ENCODE results near the gene RARRES2.
"Not testable (repeated sequence)": the region's sequence is repeated elsewhere in the genome, so short reads cannot be mapped to it uniquely, and the experiment has no call there.

Gene RARRES2

DNA sequence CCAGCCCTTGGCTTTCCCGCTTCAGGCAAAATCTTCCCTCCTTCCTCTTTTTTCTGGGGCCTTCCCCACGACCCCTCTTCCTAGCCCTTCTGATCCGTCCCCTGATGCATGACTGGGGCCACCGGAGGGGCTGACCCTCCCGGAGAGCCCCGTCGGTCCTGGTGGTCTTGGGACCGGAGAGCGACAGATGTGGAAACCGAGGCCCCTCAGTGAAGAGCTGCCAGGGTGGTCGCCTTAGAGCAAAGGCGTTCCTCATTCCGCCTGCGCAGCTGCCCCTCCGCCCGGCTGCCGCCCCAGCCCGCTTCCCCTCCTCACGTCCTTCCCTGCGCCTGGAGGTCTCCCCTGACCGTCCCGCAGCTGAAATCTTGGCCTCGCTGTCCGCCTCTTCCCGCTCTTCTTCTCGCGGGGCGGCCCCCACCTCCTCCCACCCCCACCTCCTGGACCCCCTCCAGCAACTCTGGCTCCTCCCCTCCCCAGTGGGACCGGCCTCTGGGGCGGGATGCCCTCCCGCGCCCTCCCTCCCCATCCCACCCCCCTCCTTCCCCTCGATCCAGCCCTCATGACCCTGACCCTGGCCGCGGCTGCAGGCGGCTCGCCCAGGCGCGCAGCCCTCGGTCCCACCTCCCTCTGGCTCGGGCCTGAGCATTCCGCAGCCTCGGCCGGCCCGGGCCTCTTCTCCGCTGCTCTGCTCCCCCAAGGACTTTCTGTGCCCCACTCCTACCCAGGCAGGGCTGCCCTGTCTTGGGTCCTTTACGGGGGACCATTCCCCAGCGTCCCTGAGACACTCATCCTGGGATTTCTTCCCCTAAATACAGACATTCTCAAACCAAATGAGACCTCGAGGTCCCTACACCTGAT lies at the start of gene RARRES2:
Gene RARRES2 (minus strand): TSS at position 367 of the 858 bp plus-strand sequence. CDS start 1,020 bp downstream, outside the sequence.
- Histone ChIP-seq H3K4me3 (ENCODE audit: low read length) (peak within 1 kb of the TSS; percentile 15), H3K9ac (ENCODE audit: low read length) (peak within 1 kb of the TSS; percentile 63), H3K4me1 (ENCODE audit: control insufficient read depth, insufficient read depth, low read length) (peaks cover 13% of the 10 kb centered on the region), H3K9me3 (ENCODE audit: control insufficient read depth, low read length) (no peaks in the 10 kb centered on the region), H3K27me3 (ENCODE audit: control insufficient read depth, insufficient read depth, low read length) (peaks cover 8% of the 10 kb centered on the region), H3K36me3 (ENCODE audit: control insufficient read depth, insufficient read depth, low read length) (no peaks in the 10 kb centered on the region)

DNA sequence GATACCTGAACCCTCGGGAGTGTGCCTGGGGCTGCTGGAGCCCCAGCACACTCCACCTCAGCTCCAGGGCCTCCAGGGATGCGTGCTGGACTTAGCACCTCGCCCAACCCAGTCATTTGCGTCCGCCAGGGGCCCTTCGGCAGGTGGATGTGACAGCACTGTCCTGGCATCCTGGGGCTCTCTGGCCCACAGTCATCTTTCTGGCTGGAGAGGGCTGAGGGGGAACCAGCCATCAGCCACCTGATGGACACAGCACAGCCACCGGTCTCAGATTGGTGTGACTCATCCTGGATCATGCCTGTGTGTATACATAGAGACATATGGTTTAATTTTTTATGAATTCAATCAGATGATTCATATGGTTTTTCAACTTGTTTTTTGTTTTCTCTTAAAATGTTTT lies 48.8 kb upstream of the RARRES2 start:
- H3K27me3 ChIP-seq (ENCODE audit: control insufficient read depth, insufficient read depth, low read length), result no peaks in the 10 kb centered on the region
- no peak overlapping the region for H3K9ac ChIP-seq (ENCODE audit: low read length)
- H3K4me3 ChIP-seq (ENCODE audit: low read length), result no peak overlapping the region
- H3K36me3 ChIP-seq (ENCODE audit: control insufficient read depth, insufficient read depth, low read length), result no peaks in the 10 kb centered on the region
- peaks cover 5% of the 10 kb centered on the region for H3K4me1 ChIP-seq (ENCODE audit: control insufficient read depth, insufficient read depth, low read length)
- H3K9me3 ChIP-seq (ENCODE audit: control insufficient read depth, low read length), result no peaks in the 10 kb centered on the region

DNA sequence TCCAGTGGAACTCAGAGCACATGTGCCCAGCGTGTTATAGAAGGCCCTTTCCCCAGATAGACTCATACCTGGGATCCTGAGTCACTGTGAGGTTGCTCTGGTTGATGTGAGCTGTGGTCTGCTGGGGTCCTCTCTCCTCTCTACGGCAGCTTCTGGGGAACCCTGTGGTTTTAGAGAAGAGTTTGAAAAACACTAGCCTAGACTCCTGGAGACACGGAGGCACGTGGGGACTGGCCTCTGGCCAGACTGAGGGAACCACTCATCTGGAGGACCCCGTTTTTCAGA lies 48.0 kb upstream of the RARRES2 start:
- Histone ChIP-seq H3K36me3 (ENCODE audit: control insufficient read depth, insufficient read depth, low read length) (no peaks in the 10 kb centered on the region), H3K4me3 (ENCODE audit: low read length) (no peak overlapping the region), H3K4me1 (ENCODE audit: control insufficient read depth, insufficient read depth, low read length) (peaks cover 5% of the 10 kb centered on the region), H3K9me3 (ENCODE audit: control insufficient read depth, low read length) (no peaks in the 10 kb centered on the region), H3K27me3 (ENCODE audit: control insufficient read depth, insufficient read depth, low read length) (no peaks in the 10 kb centered on the region), H3K9ac (ENCODE audit: low read length) (no peak overlapping the region)

DNA sequence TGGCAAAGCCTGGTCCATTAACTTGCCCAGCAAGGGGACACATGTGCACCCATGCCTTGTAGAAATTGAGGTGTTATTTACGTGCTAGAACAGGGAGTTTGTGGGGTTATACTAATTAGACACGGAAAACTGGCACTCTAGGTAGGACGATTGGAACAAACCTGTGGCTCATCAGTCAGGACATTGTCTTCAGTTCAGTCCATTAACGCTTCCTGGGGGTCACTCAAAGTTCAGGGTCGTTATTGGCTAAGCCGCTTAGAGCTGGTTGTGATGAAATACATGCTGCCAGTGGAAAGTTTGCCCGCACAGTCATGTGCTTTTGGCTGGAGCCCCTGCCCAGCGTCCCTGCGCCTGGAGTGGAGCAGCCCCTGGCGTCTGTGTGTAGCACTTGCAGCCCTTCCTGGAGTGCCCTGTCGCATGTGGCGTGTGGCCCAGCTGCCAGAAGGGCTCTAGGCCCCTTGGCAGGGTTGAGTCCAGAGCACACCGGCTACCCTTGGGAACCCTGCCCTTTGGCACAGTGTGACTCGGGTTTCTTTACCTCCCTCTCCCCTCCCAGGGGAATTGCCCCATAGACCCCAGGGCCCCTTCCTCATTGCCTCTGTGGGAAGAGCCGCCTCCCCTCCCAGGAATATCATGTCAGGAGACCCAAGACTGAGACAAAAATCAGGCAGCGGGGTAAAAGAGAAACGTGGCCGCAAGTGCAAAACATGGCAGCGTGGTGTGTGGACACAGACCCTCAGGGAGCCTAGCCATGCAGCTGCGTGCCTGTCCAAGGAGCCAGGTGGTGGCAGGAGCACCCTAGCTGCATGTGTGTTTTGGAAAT lies 47.5 kb upstream of the RARRES2 start:
- Histone ChIP-seq H3K9ac (ENCODE audit: low read length) (no peak overlapping the region), H3K4me1 (ENCODE audit: control insufficient read depth, insufficient read depth, low read length) (peaks cover 5% of the 10 kb centered on the region), H3K27me3 (ENCODE audit: control insufficient read depth, insufficient read depth, low read length) (no peaks in the 10 kb centered on the region), H3K36me3 (ENCODE audit: control insufficient read depth, insufficient read depth, low read length) (no peaks in the 10 kb centered on the region), H3K4me3 (ENCODE audit: low read length) (no peak overlapping the region), H3K9me3 (ENCODE audit: control insufficient read depth, low read length) (no peaks in the 10 kb centered on the region)

DNA sequence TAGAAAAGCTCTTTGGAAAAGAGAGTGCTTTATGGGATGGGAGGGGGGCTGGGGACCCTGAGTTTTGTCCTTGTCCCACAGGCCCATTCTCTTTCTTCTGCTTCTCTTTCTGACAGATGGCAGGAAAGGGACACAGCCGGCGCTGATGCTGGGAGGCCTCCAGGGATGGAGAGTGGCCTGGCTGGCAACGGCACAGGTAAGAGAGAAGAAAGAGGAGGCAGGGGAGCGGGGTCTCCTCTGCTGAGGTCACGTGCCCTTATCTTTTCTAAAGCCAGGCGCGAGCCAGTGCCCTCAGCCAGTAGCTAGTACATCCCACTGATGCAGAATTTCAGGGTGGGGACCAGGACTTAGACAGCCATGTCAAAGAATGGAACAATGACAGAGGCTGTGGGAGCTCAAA lies 46.9 kb upstream of the RARRES2 start:
- Histone ChIP-seq H3K36me3 (ENCODE audit: control insufficient read depth, insufficient read depth, low read length) (no peaks in the 10 kb centered on the region), H3K9me3 (ENCODE audit: control insufficient read depth, low read length) (no peaks in the 10 kb centered on the region), H3K27me3 (ENCODE audit: control insufficient read depth, insufficient read depth, low read length) (no peaks in the 10 kb centered on the region), H3K4me1 (ENCODE audit: control insufficient read depth, insufficient read depth, low read length) (peaks cover 11% of the 10 kb centered on the region), H3K9ac (ENCODE audit: low read length) (no peak overlapping the region), H3K4me3 (ENCODE audit: low read length) (no peak overlapping the region)

DNA sequence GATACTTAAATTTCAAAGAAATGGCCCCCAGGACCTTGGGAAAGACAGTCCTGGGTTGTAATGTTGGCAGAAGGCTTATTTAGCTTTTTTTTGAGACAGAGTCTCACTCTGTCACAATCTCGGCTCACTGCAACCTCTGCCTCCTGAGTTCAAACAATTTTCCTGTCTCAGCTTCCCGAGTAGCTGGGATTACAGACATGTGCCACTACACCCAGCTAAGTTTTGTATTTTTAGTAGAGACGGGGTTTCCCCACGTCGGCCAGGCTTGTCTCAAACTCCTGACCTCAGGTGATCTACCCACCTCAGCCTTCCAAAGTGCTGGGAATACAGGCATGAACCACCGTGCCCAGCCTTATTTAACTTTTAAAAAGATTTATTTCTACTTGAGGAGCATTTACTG lies 44.5 kb upstream of the RARRES2 start:
- not testable (repeated sequence) for H3K9ac ChIP-seq (ENCODE audit: low read length); H3K27me3 ChIP-seq (ENCODE audit: control insufficient read depth, insufficient read depth, low read length)

DNA sequence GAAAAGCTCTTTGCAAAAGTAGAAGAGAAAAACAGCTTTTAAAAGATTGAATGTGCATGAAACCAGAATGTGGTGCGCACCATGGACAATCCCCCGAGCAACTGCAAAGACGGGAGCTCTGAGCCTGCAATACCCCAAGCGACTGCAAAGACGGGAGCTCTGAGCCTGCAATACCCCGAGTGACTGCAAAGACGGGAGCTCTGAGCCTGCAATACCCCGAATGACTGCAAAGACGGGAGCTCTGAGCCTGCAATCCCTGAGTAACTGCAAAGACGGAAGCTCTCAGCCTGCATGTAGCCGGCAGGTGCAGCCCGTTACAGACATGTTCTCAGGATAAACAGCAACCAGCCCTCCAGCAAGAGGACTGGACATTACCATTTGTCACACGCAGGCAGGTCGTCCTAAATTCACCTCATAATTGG lies 43.9 kb upstream of the RARRES2 start:
- no peaks in the 10 kb centered on the region for H3K9me3 ChIP-seq (ENCODE audit: control insufficient read depth, low read length)
- H3K9ac ChIP-seq (ENCODE audit: low read length), result no peak overlapping the region
- peaks cover 33% of the 10 kb centered on the region for H3K4me1 ChIP-seq (ENCODE audit: control insufficient read depth, insufficient read depth, low read length)
- H3K36me3 ChIP-seq (ENCODE audit: control insufficient read depth, insufficient read depth, low read length), result no peaks in the 10 kb centered on the region
- no peaks in the 10 kb centered on the region for H3K27me3 ChIP-seq (ENCODE audit: control insufficient read depth, insufficient read depth, low read length)
- no peak overlapping the region for H3K4me3 ChIP-seq (ENCODE audit: low read length)

More for the DNA sequence above, 44.5 kb upstream of the RARRES2 start:
- not testable (repeated sequence) for H3K36me3 ChIP-seq (ENCODE audit: control insufficient read depth, insufficient read depth, low read length); H3K9me3 ChIP-seq (ENCODE audit: control insufficient read depth, low read length); H3K4me3 ChIP-seq (ENCODE audit: low read length)
- peaks cover 29% of the 10 kb centered on the region for H3K4me1 ChIP-seq (ENCODE audit: control insufficient read depth, insufficient read depth, low read length)

DNA sequence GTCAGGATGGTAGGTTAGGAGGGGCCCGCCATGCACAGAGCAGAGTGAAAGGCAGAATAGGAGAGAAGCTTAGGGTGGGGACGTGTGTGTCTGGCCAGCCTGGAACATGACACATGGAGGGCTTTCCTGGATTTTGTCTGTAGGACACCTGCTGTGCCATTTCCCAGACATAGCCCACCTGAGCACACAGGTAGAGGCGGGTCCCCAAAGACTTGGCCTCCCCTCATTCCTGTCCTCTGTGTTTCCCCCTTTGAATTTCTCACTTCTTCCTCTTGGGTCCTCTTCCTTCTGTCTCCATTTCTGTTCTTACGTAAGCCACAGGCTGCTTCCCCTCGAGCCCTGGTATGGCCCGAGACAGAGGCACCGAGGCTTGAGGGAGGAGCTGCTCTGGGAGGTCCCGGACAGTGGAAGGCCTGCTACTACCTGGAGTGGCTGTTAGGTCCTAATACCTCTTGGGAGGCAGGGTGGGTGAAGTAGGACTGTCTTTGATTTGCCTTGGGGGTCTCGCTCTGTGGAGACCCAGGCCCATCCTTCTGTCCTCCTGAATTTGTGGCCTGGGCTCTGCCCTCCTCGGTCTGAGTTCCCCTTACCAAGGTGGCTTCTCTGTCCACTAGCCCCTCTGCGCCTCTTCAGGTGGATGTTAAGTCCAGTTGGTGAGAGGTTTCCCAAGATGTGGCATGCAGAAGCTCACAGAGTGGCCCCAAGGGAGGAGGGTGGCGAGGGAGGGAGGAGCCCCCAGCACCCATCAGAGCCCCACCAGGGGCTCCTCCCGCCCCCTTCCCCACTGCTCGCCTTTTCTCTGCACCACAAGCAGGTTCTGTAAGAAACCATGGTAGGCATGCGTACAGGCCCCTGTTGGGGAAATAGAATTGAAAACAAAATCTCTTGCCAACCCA lies 43.2 kb upstream of the RARRES2 start:
- Histone ChIP-seq H3K9me3 (ENCODE audit: control insufficient read depth, low read length) (no peaks in the 10 kb centered on the region), H3K4me3 (ENCODE audit: low read length) (no peak overlapping the region), H3K36me3 (ENCODE audit: control insufficient read depth, insufficient read depth, low read length) (no peaks in the 10 kb centered on the region), H3K9ac (ENCODE audit: low read length) (no peak overlapping the region), H3K27me3 (ENCODE audit: control insufficient read depth, insufficient read depth, low read length) (no peaks in the 10 kb centered on the region), H3K4me1 (ENCODE audit: control insufficient read depth, insufficient read depth, low read length) (peaks cover 39% of the 10 kb centered on the region)

DNA sequence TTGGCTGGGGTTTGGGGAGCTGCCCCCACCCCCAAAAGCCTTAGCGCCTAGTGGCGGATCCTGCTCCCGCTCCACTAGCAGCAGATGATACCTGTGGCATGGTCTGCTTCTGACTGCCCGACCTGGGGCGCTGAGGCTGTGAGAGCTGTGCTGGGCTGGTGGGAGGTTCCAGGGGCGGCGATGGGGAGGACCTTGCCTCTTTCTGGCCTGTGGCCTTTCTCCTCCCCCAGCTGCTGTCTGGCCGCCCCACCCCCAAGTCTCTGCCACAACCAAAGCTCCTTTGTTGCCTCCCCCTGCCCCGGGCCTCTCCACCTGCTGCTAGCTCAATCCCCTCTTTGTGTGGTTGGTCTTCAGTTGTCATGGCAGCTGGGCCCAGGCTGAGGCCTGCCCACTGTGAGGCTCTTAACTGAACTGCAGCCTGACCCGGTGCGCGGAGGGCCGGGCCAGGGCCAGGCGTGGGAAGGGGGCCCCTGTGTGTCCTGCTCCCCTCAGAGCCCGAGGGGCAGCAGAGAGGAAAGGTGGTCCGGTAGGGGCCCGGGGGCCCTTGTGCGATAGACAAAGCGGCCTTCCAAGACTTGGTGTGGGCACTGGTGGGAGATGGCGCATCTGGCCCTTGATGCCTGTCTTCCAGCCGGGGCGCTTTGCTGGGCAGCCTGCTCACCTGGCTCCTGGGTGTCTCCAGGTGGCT lies 42.4 kb upstream of the RARRES2 start:
- H3K36me3 ChIP-seq (ENCODE audit: control insufficient read depth, insufficient read depth, low read length), result no peaks in the 10 kb centered on the region
- peaks cover 38% of the 10 kb centered on the region for H3K4me1 ChIP-seq (ENCODE audit: control insufficient read depth, insufficient read depth, low read length)
- H3K9ac ChIP-seq (ENCODE audit: low read length), result no peak overlapping the region
- H3K4me3 ChIP-seq (ENCODE audit: low read length), result no peak overlapping the region
- no peaks in the 10 kb centered on the region for H3K27me3 ChIP-seq (ENCODE audit: control insufficient read depth, insufficient read depth, low read length)
- H3K9me3 ChIP-seq (ENCODE audit: control insufficient read depth, low read length), result no peaks in the 10 kb centered on the region

DNA sequence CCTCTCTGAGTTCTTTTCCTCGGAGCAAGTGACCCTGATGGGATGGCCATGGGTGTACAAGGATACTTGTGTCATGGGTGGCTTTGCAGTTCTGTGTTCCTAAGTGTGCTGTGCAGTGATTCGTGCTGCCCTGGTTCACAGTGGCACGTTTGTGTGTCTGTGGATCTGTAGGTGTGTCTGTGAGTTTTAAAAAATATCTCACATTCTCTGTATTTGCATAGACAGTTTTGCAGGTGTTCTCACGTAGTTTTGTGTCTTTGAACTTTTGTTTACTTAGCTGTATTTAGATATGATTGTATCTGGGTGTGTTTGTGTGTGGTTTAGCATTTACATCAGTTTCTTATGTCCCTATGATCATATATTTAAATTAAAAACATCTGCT lies 41.4 kb upstream of the RARRES2 start:
- Histone ChIP-seq H3K9me3 (ENCODE audit: control insufficient read depth, low read length) (no peaks in the 10 kb centered on the region), H3K36me3 (ENCODE audit: control insufficient read depth, insufficient read depth, low read length) (no peaks in the 10 kb centered on the region), H3K4me3 (ENCODE audit: low read length) (no peak overlapping the region), H3K27me3 (ENCODE audit: control insufficient read depth, insufficient read depth, low read length) (no peaks in the 10 kb centered on the region), H3K9ac (ENCODE audit: low read length) (no peak overlapping the region), H3K4me1 (ENCODE audit: control insufficient read depth, insufficient read depth, low read length) (peaks cover 45% of the 10 kb centered on the region)

DNA sequence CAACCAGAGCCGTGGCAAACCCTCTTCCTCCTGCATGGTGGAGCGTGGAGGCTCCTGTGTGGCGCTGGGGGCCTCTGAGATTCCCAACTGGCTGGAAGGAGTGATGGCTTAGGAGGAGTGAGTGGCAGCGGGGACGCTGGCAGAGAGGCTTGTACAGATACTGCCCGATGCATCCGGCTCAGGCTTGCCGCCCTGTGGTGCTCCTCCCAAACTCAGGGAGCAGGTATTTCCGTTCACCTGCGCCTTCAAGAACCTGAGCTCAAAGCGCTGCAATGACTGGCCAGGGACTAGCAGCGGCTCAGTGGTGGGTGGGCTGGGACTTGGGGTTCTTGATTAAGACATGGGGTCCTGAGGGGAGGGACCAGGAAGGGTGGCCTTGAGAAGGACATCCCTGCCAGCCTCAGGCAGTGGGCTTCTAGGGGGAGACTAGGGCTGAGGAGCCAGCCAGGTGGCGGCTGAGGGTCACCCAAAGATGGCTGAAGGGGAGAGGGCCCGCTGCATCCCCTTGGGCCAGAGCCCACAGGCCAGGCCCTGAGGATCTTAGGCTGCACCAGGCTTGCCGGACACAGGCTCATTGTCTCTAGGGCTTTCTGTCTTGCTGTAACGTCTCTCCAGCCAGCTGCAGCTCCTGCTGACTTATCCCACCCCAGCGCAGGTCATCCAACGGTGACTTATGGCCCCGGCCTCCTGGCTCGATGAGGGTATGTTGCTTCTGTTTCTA lies 40.9 kb upstream of the RARRES2 start:
- Histone ChIP-seq H3K9ac (ENCODE audit: low read length) (no peak overlapping the region), H3K4me1 (ENCODE audit: control insufficient read depth, insufficient read depth, low read length) (peaks cover 48% of the 10 kb centered on the region), H3K36me3 (ENCODE audit: control insufficient read depth, insufficient read depth, low read length) (no peaks in the 10 kb centered on the region), H3K27me3 (ENCODE audit: control insufficient read depth, insufficient read depth, low read length) (no peaks in the 10 kb centered on the region), H3K9me3 (ENCODE audit: control insufficient read depth, low read length) (no peaks in the 10 kb centered on the region), H3K4me3 (ENCODE audit: low read length) (no peak overlapping the region)
